ENCODE measurements around the gene TRIM67.

TRIM67 gene

GRCh38 chr1:231182317-231182716, 20.5 kb downstream of the TRIM67 start:
- DNase-seq (ENCODE audit: low read depth): no peak
- H3K4me3 ChIP-seq (ENCODE audit: low read depth, low read length): no peak overlapping the region
- TF ChIP-seq, protein P1, sequence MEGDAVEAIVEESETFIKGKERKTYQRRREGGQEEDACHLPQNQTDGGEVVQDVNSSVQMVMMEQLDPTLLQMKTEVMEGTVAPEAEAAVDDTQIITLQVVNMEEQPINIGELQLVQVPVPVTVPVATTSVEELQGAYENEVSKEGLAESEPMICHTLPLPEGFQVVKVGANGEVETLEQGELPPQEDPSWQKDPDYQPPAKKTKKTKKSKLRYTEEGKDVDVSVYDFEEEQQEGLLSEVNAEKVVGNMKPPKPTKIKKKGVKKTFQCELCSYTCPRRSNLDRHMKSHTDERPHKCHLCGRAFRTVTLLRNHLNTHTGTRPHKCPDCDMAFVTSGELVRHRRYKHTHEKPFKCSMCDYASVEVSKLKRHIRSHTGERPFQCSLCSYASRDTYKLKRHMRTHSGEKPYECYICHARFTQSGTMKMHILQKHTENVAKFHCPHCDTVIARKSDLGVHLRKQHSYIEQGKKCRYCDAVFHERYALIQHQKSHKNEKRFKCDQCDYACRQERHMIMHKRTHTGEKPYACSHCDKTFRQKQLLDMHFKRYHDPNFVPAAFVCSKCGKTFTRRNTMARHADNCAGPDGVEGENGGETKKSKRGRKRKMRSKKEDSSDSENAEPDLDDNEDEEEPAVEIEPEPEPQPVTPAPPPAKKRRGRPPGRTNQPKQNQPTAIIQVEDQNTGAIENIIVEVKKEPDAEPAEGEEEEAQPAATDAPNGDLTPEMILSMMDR (IDR thresholded peaks at IDR 0.05; ENCODE audit: control insufficient read depth, extremely low read depth, insufficient read depth): no peak

DNA sequence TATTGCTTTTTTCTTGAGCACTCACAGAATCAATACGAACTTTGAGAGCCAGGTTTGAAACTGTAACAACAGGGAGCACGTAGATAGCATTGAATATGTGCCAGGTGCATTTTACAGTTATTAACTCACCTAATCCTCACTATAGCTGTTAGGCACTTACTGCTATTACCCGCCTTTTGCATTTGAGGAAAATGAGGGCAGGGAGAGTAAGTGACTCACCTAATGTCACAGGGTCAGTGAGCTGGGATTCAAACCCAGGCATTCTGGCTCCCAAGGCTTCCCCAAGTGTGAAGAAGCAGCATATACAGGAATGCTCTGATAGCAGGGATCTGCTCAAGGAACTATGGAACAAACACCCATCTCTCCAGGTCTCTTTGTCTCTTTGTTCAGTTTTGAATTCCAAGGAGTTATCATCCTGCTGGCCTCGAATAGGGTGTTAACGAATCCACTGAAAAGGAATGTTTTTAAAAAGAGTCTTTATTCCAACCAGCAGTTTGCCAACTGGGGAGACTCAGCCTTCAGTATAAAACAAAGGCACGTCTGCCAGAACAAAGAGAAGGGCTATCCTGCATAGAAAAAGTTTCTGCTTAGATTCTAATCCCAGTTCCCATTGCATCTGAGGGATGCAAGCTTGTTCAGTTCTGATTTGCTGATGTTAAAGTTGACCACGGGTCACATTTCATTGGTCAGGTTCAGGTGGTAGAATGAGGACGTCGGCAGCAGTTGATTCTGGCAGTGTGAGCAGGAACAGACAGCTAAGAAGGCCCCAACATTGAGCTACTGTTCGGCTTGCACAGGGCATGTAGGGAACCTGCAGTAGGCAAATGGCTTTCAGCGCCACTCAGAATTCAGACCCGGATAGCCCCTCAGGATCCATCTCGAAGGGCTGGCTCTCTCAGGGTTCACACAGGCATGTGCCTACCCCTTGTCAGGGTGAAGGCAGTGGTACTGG, 22.1 kb downstream of the TRIM67 start:
- TF ChIP-seq, protein P1 (IDR thresholded peaks at IDR 0.05; ENCODE audit: control insufficient read depth, extremely low read depth, insufficient read depth): no peak
- no peak overlapping the region for H3K4me3 ChIP-seq (ENCODE audit: low read depth, low read length)
- DNase-seq (ENCODE audit: low read depth): no peak

- H3K4me3 ChIP-seq (ENCODE audit: low read depth, low read length): no peak overlapping the region
- DNase-seq (ENCODE audit: low read depth): no peak
- TF ChIP-seq, protein P1 (IDR thresholded peaks at IDR 0.05; ENCODE audit: control insufficient read depth, extremely low read depth, insufficient read depth): no peak
Observed at GRCh38 chr1:231184891-231185290, 23.0 kb downstream of the TRIM67 start.

GRCh38 chr1:231185391-231185790, 23.5 kb downstream of the TRIM67 start:
- TF ChIP-seq, protein P1 (IDR thresholded peaks at IDR 0.05; ENCODE audit: control insufficient read depth, extremely low read depth, insufficient read depth): no peak
- no peak for DNase-seq (ENCODE audit: low read depth)
- H3K4me3 ChIP-seq (ENCODE audit: low read depth, low read length): no peak overlapping the region

DNA sequence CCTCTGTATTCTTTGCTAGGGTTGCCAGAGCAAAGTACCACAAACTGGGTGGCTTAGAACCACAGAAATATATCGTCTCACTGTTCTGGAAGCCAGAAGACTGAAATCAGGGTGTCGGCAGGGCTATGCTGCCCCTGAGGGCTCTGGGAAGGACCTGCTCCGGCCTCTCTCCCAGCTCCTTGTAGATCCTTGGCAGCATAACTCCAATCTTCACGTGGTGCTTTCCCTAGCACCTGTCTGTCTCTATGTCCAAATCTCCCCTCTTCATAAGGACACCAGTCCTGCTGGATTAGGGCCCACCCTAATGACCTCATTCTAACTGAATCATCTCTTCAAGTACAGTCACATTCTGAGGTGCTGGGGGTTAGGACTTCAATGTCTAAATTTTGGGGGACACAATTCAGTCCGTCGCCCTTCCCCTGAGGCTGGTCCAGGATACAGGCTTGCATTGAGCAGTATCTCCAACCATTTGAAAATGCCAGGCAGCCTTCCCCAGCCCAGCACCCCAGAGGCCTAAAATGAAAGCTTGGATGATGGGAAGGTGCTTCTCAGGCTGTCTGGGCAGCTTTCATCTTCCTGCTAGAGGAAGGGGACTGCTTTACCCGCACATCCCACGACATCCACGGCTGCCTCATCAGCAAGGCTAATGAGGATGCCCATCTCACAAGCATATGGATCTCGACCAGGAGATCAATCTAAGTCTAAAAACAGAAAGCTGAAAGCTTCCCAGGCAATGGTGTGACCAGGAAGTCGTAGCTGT, 24.7 kb downstream of the TRIM67 start:
- no peak for DNase-seq (ENCODE audit: low read depth)
- H3K4me3 ChIP-seq (ENCODE audit: low read depth, low read length): no peak overlapping the region
- TF ChIP-seq, protein P1 (IDR thresholded peaks at IDR 0.05; ENCODE audit: control insufficient read depth, extremely low read depth, insufficient read depth): no peak

DNA sequence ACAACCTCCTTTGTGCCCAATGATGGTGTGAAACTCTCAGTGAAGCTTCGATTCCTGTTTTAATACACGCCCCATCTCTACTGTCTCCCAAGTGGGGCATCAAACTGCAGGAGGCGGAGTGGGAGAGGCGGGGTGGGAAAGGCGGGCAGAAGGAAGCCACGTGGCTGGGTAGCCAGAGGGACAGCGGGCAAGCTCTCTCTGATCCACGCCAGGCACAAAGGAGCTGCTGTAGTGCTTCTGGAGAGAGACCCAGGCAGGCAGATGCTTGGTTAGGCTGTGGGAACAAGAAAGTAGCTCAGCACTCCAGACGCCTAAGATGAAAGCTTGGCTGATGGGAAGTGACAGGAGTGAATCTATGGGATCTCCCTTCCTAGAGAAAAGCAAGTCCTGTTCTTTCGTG, 25.7 kb downstream of the TRIM67 start:
- TF ChIP-seq, protein P1 (IDR thresholded peaks at IDR 0.05; ENCODE audit: control insufficient read depth, extremely low read depth, insufficient read depth): no peak
- DNase-seq (ENCODE audit: low read depth): no peak
- H3K4me3 ChIP-seq (ENCODE audit: low read depth, low read length): no peak overlapping the region

All from LNCaP clone FGC (cell line).